HepG2 (cell line): ENCODE results near the gene ATP8B2. TPM values are rescaled to one million over a fixed set of nuclear protein-coding genes. Genes with fewer than 3 reads are reported as not detected.
A peak's percentile ranks its signal among the peaks of the same experiment; 100 is the strongest.

Source experiments
- AGO2 ChIP-seq: fragments of 200-400 bp; formaldehyde crosslinking; optimal IDR thresholded peaks from 2 replicates; pipeline ENCODE3; 2017; ENCODE audit warnings: mild to moderate bottlenecking, low read depth, low read length, moderate library complexity
- CTCF ChIP-seq: sonication (generic); formaldehyde crosslinking; IDR thresholded peaks from 2 replicates; pipeline ENCODE4 v1.5.0; 2020; ENCODE audit warnings: mild to moderate bottlenecking, missing genetic modification reagents, moderate library complexity
- IKZF5 ChIP-seq: IDR thresholded peaks from 2 replicates; pipeline ENCODE4 v1.6.1; 2018; ENCODE audit warnings: missing genetic modification reagents, mild to moderate bottlenecking, missing compliant biosample characterization
- LCORL ChIP-seq, 2 experiments: fragments of 450-650 bp in 1 of 2; sonication (generic) in 1 of 2; formaldehyde crosslinking in 1 of 2; IDR thresholded peaks; 2 replicates each; pipeline versions ENCODE4 v1.5.0 to v1.6.1; 2017 to 2020; ENCODE audit warnings: antibody characterized with exemption in 1 of 2, missing genetic modification reagents in 1 of 2
- MEIS2 ChIP-seq: sonication (generic); formaldehyde crosslinking; IDR thresholded peaks from 2 replicates; pipeline ENCODE4 v1.9.0; 2021; ENCODE audit warnings: mild to moderate bottlenecking, missing genetic modification reagents
- MTA1 ChIP-seq: sonication (generic); formaldehyde crosslinking; IDR thresholded peaks from 2 replicates; pipeline ENCODE4 v1.4.0; 2020; ENCODE audit warnings: missing genetic modification reagents, mild to moderate bottlenecking, borderline replicate concordance
- PBX2 ChIP-seq: IDR thresholded peaks from 2 replicates; pipeline ENCODE4 v1.6.1; 2016; ENCODE audit warnings: control low read depth
- RXRB ChIP-seq: IDR thresholded peaks from 2 replicates; pipeline ENCODE4 v1.6.1; 2016; ENCODE audit warnings: borderline replicate concordance, missing genetic modification reagents, missing compliant biosample characterization
- SRY ChIP-seq: sonication (generic); formaldehyde crosslinking; IDR thresholded peaks from 2 replicates; pipeline ENCODE4 v1.8.0; 2022; ENCODE audit warnings: mild to moderate bottlenecking, missing genetic modification reagents
- TAF1 ChIP-seq: sonication (generic); formaldehyde crosslinking; IDR thresholded peaks from 2 replicates; pipeline ENCODE4 v1.4.0; 2020; ENCODE audit warnings: missing genetic modification reagents
- TBX2 ChIP-seq: sonication (generic); formaldehyde crosslinking; IDR thresholded peaks from 2 replicates; pipeline ENCODE4 v1.5.0; 2020; ENCODE audit warnings: missing genetic modification reagents, mild to moderate bottlenecking, borderline replicate concordance
- UBTF ChIP-seq: sonication (generic); formaldehyde crosslinking; IDR thresholded peaks from 2 replicates; pipeline ENCODE4 v1.4.0; 2020; ENCODE audit warnings: mild to moderate bottlenecking, missing genetic modification reagents
- ZNF34 ChIP-seq: sonication (generic); formaldehyde crosslinking; IDR thresholded peaks from 2 replicates; pipeline ENCODE4 v1.4.0; 2020; ENCODE audit warnings: mild to moderate bottlenecking, missing genetic modification reagents, borderline replicate concordance
- ZNF343 ChIP-seq: sonication (generic); formaldehyde crosslinking; IDR thresholded peaks from 2 replicates; pipeline ENCODE4 v1.4.0; 2020; ENCODE audit warnings: mild to moderate bottlenecking, missing genetic modification reagents
- ZNF432 ChIP-seq: sonication (generic); formaldehyde crosslinking; IDR thresholded peaks from 2 replicates; pipeline ENCODE4 v1.5.0; 2020; ENCODE audit warnings: missing genetic modification reagents, mild to moderate bottlenecking, borderline replicate concordance
- ZNF687 ChIP-seq: sonication (generic); formaldehyde crosslinking; IDR thresholded peaks from 2 replicates; pipeline ENCODE4 v1.5.1; 2020; ENCODE audit warnings: mild to moderate bottlenecking, missing genetic modification reagents, moderate library complexity
- polyA plus RNA-seq, 8 experiments: library from polyadenylated mRNA; depleted of rRNA in 3 of 8; stranded (reverse) in 7 of 8; unstranded in 1 of 8; fragments of >200 nt; fragmentation: Illumina TruSeq in 4 of 8; extraction: Trizol in 4 of 8; gene quantifications; 2 replicates each; pipeline versions ENCODE4 v1.2.1 to v1.2.3, GENCODE V29; 2011 to 2016; ENCODE audit warnings: low read depth in 4 of 8, missing spikeins in 1 of 8, mixed read lengths in 1 of 8; ENCODE audit not compliant: insufficient read depth in 1 of 8
- total RNA-seq, 5 experiments: library from RNA; depleted of rRNA; stranded (reverse); fragments of >200 nt; fragmentation: Illumina TruSeq; extraction: Trizol; gene quantifications; 2 replicates each; pipeline ENCODE4 v1.2.3, GENCODE V29; 2016; ENCODE audit warnings: low read depth in 1 of 5

The ATP8B2 gene
- total and polyA plus RNA-seq, 2 of the 13 experiments (the other 11 are each of a cell fraction or from before 2014, with no cell fraction given): 20.4 to 39.3 TPM

GRCh38 chr1:154352581-154353459 is 27.5 kb downstream of the ATP8B2 start (continued):
- no peak for TF ChIP-seq PBX2 (CRISPR knock-in tag)
- TF ChIP-seq TBX2 (CRISPR knock-in tag): peak; percentile 45; the same call in 1 of the 2 replicates
- 0 out of 2 replicates have a peak, but pooled peaks have one; percentile 7 for TF ChIP-seq RXRB (CRISPR knock-in tag)
- 0 out of 2 replicates have a peak, but pooled peaks have one; percentile 41 for TF ChIP-seq ZNF34 (CRISPR knock-in tag)
- TF ChIP-seq ZNF687 (CRISPR knock-in tag): peak; percentile 75
- TF ChIP-seq TAF1 (CRISPR knock-in tag): no peak; the same call in 1 of the 2 replicates
- TF ChIP-seq IKZF5 (CRISPR knock-in tag): peak; percentile 21; the same call in 1 of the 2 replicates
- peak; percentile 33 for TF ChIP-seq CTCF
- no peak for TF ChIP-seq ZNF432 (CRISPR knock-in tag)
- no peak for TF ChIP-seq AGO2
- no peak for TF ChIP-seq ZNF343 (CRISPR knock-in tag)
- peak; percentile 40; the same call in 1 of the 2 replicates for TF ChIP-seq SRY (CRISPR knock-in tag)
- TF ChIP-seq LCORL (IDR thresholded peaks at IDR 0.05): no peak
- no peak for TF ChIP-seq LCORL (CRISPR knock-in tag; IDR thresholded peaks at IDR 0.05)
- TF ChIP-seq UBTF (CRISPR knock-in tag): 0 out of 2 replicates have a peak, but pooled peaks have one; percentile 24
- 0 out of 2 replicates have a peak, but pooled peaks have one; percentile 40 for TF ChIP-seq MTA1 (CRISPR knock-in tag)
- no peak for TF ChIP-seq MEIS2 (CRISPR knock-in tag)
